Stomach (tissue), 4 donors: ENCODE data around the gene MYRIP.

ENCODE experiments used
- EP300 ChIP-seq: sonication (generic); formaldehyde crosslinking; IDR thresholded peaks from one replicate; pipeline ENCODE4 v1.6.1; 2017; ENCODE audit warnings: antibody characterized with exemption
- POLR2A ChIP-seq, 4 donors: fragments of 450-650 bp; IDR thresholded peaks; one replicate each; pipeline ENCODE4 v1.6.1; 2016; ENCODE audit warnings: antibody characterized with exemption in 4 of 4, control low read depth in 2 of 4, mild to moderate bottlenecking in 1 of 4, moderate library complexity in 1 of 4
- POLR2AphosphoS5 ChIP-seq, 3 donors: sonication (generic); formaldehyde crosslinking; IDR thresholded peaks; one replicate each; pipeline ENCODE4 v1.6.1; 2016; ENCODE audit warnings: antibody characterized with exemption in 3 of 3
- TF ChIP-seq, protein P1 (sequence below), 7 experiments: fragments of 450-650 bp in 4 of 7; fragments of 200-600 bp in 3 of 7; sonication (generic) in 3 of 7; IDR thresholded peaks; one replicate each; pipeline ENCODE4 v1.5.1; 2016 to 2019; ENCODE audit warnings: antibody characterized with exemption in 7 of 7, control low read depth in 2 of 7, mild to moderate bottlenecking in 1 of 7

DNA sequence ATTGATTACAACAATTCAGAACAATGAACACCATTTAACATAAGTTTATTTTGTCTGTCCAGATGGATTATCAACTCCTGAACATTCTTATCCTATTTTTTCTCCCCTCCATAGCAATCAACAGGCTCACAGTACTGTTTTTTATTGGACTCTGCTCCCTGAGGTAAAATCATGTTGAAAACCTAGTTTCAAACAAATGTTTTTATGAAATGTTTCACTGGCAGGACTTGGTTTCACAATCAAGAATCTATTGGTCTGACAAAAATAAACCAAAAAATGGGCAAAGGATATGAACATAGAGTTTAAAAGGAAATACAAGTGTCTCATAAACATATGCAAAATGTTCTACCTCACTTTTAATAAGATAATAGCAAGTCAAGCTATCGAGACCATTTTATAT lies 2.6 kb upstream of the MYRIP start:
- TF ChIP-seq, protein P1, sequence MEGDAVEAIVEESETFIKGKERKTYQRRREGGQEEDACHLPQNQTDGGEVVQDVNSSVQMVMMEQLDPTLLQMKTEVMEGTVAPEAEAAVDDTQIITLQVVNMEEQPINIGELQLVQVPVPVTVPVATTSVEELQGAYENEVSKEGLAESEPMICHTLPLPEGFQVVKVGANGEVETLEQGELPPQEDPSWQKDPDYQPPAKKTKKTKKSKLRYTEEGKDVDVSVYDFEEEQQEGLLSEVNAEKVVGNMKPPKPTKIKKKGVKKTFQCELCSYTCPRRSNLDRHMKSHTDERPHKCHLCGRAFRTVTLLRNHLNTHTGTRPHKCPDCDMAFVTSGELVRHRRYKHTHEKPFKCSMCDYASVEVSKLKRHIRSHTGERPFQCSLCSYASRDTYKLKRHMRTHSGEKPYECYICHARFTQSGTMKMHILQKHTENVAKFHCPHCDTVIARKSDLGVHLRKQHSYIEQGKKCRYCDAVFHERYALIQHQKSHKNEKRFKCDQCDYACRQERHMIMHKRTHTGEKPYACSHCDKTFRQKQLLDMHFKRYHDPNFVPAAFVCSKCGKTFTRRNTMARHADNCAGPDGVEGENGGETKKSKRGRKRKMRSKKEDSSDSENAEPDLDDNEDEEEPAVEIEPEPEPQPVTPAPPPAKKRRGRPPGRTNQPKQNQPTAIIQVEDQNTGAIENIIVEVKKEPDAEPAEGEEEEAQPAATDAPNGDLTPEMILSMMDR (IDR thresholded peaks at IDR 0.05): no peak
- TF ChIP-seq POLR2A (IDR thresholded peaks at IDR 0.05): no peak
- no peak for TF ChIP-seq POLR2AphosphoS5 (IDR thresholded peaks at IDR 0.05)
- no peak for TF ChIP-seq EP300
